GM10847 (cell line): ENCODE results near the gene MKRN3.

ENCODE experiments used
- POLR2A ChIP-seq: IDR thresholded peaks from 2 replicates; pipeline ENCODE4 v1.6.1; 2011; ENCODE audit not compliant: insufficient read length; ENCODE audit errors: extremely low read depth

The MKRN3 gene

GRCh38 chr15:23569151-23569925, 3.9 kb downstream of the MKRN3 start:
- no peak for TF ChIP-seq POLR2A

- no peak for TF ChIP-seq POLR2A
Measured at GRCh38 chr15:23570486-23570885, 5.0 kb downstream of the MKRN3 start.

GRCh38 chr15:23572844-23573243, 7.4 kb downstream of the MKRN3 start:
- TF ChIP-seq POLR2A, result no peak

- no peak for TF ChIP-seq POLR2A
Measured at GRCh38 chr15:23574742-23575141, 9.3 kb downstream of the MKRN3 start.

GRCh38 chr15:23576061-23576460, 10.6 kb downstream of the MKRN3 start:
- no peak for TF ChIP-seq POLR2A

- no peak for TF ChIP-seq POLR2A
Measured at GRCh38 chr15:23578521-23579150, 13.2 kb downstream of the MKRN3 start.

GRCh38 chr15:23588268-23588667, 22.8 kb downstream of the MKRN3 start:
- TF ChIP-seq POLR2A, result no peak

GRCh38 chr15:23589012-23589411, 23.5 kb downstream of the MKRN3 start:
- no peak for TF ChIP-seq POLR2A

GRCh38 chr15:23594252-23594770, 28.8 kb downstream of the MKRN3 start:
- no peak for TF ChIP-seq POLR2A

- TF ChIP-seq POLR2A, result no peak
Measured at GRCh38 chr15:23595368-23595767, 29.9 kb downstream of the MKRN3 start.

GRCh38 chr15:23596736-23597135, 31.3 kb downstream of the MKRN3 start:
- no peak for TF ChIP-seq POLR2A

- no peak for TF ChIP-seq POLR2A
Measured at GRCh38 chr15:23599053-23599452, 33.6 kb downstream of the MKRN3 start.

- no peak for TF ChIP-seq POLR2A
Measured at GRCh38 chr15:23602124-23602523, 36.6 kb downstream of the MKRN3 start.

- no peak for TF ChIP-seq POLR2A
Measured at GRCh38 chr15:23606226-23606625, 40.8 kb downstream of the MKRN3 start.

- no peak for TF ChIP-seq POLR2A
Measured at GRCh38 chr15:23616536-23616935, 51.1 kb downstream of the MKRN3 start.
